GF-D8 (cell line): ENCODE results near the gene ISM1.

Experiments
- DNase-seq: peaks from one replicate; lab custom pipeline; 2025; lab: John Stamatoyannopoulos, UW

Gene ISM1

GRCh38 chr20:13313201-13313600 is 92.1 kb downstream of the ISM1 start:
- DNase-seq, result no peak

- DNase-seq, result no peak
Observed at GRCh38 chr20:13317439-13317838, 96.4 kb downstream of the ISM1 start.

GRCh38 chr20:13318871-13319521 is 97.9 kb downstream of the ISM1 start:
- DNase-seq, result no peak

GRCh38 chr20:13320702-13321101 is 99.6 kb downstream of the ISM1 start:
- DNase-seq, result no peak

- DNase-seq, result no peak
Observed at GRCh38 chr20:13321416-13321815, 100.3 kb downstream of the ISM1 start.

- no peak for DNase-seq
Observed at GRCh38 chr20:13322198-13322597, 101.1 kb downstream of the ISM1 start.

GRCh38 chr20:13322621-13323020 is 101.5 kb downstream of the ISM1 start:
- DNase-seq, result no peak

- no peak for DNase-seq
Observed at GRCh38 chr20:13325033-13325432, 104.0 kb downstream of the ISM1 start.

- no peak for DNase-seq
Observed at GRCh38 chr20:13325796-13326340, 104.8 kb downstream of the ISM1 start.

- no peak for DNase-seq
Observed at GRCh38 chr20:13331536-13331935, 110.5 kb downstream of the ISM1 start.

- DNase-seq, result no peak
Observed at GRCh38 chr20:13333036-13333435, 112.0 kb downstream of the ISM1 start.

- DNase-seq, result no peak
Observed at GRCh38 chr20:13333793-13334192, 112.7 kb downstream of the ISM1 start.

- DNase-seq, result no peak
Observed at GRCh38 chr20:13336308-13337089, 115.4 kb downstream of the ISM1 start.

GRCh38 chr20:13337090-13337784 is 116.2 kb downstream of the ISM1 start:
- no peak for DNase-seq

- DNase-seq, result no peak
Observed at GRCh38 chr20:13338097-13338661, 117.1 kb downstream of the ISM1 start.

GRCh38 chr20:13338999-13339411 is 117.9 kb downstream of the ISM1 start:
- DNase-seq, result no peak

GRCh38 chr20:13340088-13340487 is 119.0 kb downstream of the ISM1 start:
- no peak for DNase-seq

GRCh38 chr20:13341737-13342393 is 120.8 kb downstream of the ISM1 start:
- no peak for DNase-seq

GRCh38 chr20:13342469-13343242 is 121.6 kb downstream of the ISM1 start:
- DNase-seq, result no peak

GRCh38 chr20:13344671-13345070 is 123.6 kb downstream of the ISM1 start:
- DNase-seq, result no peak
